Spinal cord (tissue), 10 donors: ENCODE results near the gene TMED1. TPM values are rescaled to one million over a fixed set of nuclear protein-coding genes. Genes with fewer than 3 reads are reported as not detected.

Experiments
- DNase-seq, 6 donors: peaks; one replicate each; pipeline versions ENCODE4 v3.0.0 to v3.0.0-alpha.2; 2013 to 2015; ENCODE audit warnings: low spot score in 6 of 6, low read depth in 4 of 6
- H3K27ac ChIP-seq: one replicate; pipeline ENCODE4 v1.5.1; 2013; ENCODE audit warnings: low read depth, low read length, control low read depth
- H3K27me3 ChIP-seq: one replicate; pipeline ENCODE4 v1.6.1; 2013; ENCODE audit warnings: low read length; ENCODE audit not compliant: control insufficient read depth, insufficient read depth
- H3K36me3 ChIP-seq: one replicate; pipeline ENCODE4 v1.6.1; 2013; ENCODE audit warnings: low read length; ENCODE audit not compliant: control insufficient read depth, insufficient read depth
- H3K4me1 ChIP-seq: one replicate; pipeline ENCODE4 v1.6.1; 2013; ENCODE audit warnings: low read length; ENCODE audit not compliant: control insufficient read depth, insufficient read depth
- H3K4me3 ChIP-seq: one replicate; pipeline ENCODE4 v1.5.1; 2013; ENCODE audit warnings: low read depth, low read length, control low read depth
- H3K9me3 ChIP-seq: one replicate; pipeline ENCODE4 v1.6.1; 2013; ENCODE audit warnings: low read length; ENCODE audit not compliant: control insufficient read depth, insufficient read depth
- WGBS: methylation state at CpG from one replicate; pipeline ENCODE4 v1.1.5; 2013; ENCODE audit warnings: missing lambda C conversion rate; ENCODE audit not compliant: insufficient coverage; 5-methylcytosine and 5-hydroxymethylcytosine counted together
- polyA plus RNA-seq, 2 donors: library from polyadenylated mRNA; unstranded; fragments of 120-200 nt; gene quantifications; one replicate each; pipeline ENCODE4 v1.2.1, GENCODE V29; 2013; ENCODE audit not compliant: insufficient read length in 2 of 2
- total RNA-seq, 2 donors: library from RNA; depleted of rRNA in 1 of 2; stranded (reverse); fragments of 120-200 nt in 1 of 2; fragments of >200 nt in 1 of 2; gene quantifications; one replicate each; pipeline versions ENCODE4 v1.2.3 to v1.2.4, GENCODE V29; 2013 to 2014
- donor health status: healthy.

The TMED1 gene
- total and polyA plus RNA-seq, 4 donors: 19.4 to 52.9 (median 36.3) TPM

DNA sequence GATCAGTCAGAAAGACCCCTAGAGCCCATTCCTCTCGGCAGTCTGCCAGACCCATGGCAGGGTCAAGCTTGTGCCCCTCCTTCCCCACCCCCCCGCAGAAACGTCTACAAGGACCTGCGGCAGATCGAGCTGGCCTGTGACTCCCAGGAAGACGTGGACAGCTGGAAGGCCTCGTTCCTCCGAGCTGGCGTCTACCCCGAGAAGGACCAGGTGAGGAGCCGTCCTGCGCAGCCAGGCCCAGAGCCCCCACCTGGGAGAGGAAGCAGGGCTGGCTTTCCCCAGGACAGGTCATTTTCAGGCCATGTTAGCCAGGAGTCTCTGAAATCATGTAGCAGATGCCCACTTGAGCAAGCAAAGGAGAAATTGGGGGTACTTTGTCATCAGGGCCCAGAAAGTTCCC lies 12.3 kb downstream of the TMED1 start:
- no peaks in the 10 kb centered on the region for H3K27me3 ChIP-seq
- no peak overlapping the region for H3K27ac ChIP-seq
- 98% methylated on average over 12 of the region's 12 CpGs for WGBS
- H3K9me3 ChIP-seq: no peaks in the 10 kb centered on the region
- H3K4me3 ChIP-seq: no peak overlapping the region
- H3K36me3 ChIP-seq: peaks cover 91% of the 10 kb centered on the region
- no peak for DNase-seq
- no peaks in the 10 kb centered on the region for H3K4me1 ChIP-seq

DNA sequence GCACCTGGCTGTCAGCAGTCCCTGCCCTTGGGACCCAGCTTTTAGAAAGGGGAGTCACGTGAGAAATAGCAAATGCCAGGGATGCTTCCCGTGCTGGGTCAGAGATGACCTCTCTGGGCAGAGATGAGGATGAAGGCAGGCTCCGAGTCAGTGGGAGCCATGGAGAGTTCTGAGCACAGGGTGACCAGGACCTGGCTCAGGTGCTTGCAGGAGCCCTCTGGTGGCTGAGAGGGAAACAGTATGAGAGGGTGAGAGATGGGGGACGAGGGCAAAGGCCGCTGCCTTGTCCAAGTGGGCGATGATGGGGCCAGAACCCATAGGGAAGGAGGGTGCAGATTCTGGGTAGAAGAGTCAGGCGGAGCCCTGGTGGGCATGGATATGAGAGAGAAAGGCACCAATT lies 15.8 kb downstream of the TMED1 start:
- no peak for DNase-seq
- H3K27me3 ChIP-seq: no peaks in the 10 kb centered on the region
- WGBS: 93% methylated on average over 7 of the region's 7 CpGs
- no peak overlapping the region for H3K27ac ChIP-seq
- no peak overlapping the region for H3K4me3 ChIP-seq
- H3K36me3 ChIP-seq: peaks cover 98% of the 10 kb centered on the region
- no peaks in the 10 kb centered on the region for H3K9me3 ChIP-seq
- H3K4me1 ChIP-seq: peaks cover 11% of the 10 kb centered on the region

DNA sequence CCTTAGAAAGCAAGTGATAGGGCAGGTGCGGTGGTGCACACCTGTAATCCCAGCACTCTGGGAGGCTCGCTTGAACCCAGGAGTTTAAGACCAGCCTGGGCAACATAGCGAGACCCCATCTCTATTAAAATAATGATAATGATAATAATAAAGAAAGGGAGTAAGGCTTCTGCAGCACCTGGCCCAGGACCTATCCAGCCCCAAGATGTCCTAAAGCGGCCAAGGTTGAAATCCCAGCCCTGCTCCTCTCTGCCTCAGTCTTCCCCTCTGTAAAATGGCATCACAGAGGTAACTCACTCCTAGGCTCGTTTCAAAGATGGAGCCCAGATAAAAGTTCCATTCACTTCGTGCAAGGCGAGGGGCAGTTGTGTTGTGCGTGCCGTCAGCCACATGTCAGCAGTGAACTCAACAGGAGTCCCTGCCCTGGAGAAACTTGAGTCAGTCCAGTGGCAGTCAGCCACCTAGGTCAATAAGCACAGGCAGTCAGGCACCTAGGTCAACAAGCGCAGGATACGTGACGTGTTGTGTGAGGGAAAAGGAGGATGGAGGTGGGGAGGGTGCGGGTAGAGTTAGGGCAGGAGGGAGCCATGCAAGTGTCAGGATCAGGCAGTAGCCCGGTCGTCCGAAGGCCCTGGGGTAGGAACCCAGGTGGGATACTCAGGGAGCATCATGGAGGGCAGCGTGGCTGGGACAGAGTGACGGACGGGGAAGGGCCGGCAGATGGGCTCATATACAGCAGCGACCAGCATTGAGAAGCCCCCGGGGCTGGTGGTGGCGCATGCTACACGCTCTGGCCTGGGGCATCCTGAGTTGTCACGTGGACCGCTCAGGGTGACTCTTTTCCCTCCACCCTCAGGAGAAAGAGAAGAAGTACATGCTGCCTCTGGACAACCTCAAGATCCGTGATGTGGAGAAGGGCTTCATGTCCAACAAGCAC lies 16.6 kb downstream of the TMED1 start:
- DNase-seq: no peak
- WGBS: 95% methylated on average over 24 of the region's 27 CpGs
- Histone ChIP-seq H3K27me3 (no peaks in the 10 kb centered on the region), H3K4me1 (peaks cover 11% of the 10 kb centered on the region), H3K4me3 (no peak overlapping the region), H3K9me3 (no peaks in the 10 kb centered on the region), H3K36me3 (peaks cover 95% of the 10 kb centered on the region), H3K27ac (no peak overlapping the region)

DNA sequence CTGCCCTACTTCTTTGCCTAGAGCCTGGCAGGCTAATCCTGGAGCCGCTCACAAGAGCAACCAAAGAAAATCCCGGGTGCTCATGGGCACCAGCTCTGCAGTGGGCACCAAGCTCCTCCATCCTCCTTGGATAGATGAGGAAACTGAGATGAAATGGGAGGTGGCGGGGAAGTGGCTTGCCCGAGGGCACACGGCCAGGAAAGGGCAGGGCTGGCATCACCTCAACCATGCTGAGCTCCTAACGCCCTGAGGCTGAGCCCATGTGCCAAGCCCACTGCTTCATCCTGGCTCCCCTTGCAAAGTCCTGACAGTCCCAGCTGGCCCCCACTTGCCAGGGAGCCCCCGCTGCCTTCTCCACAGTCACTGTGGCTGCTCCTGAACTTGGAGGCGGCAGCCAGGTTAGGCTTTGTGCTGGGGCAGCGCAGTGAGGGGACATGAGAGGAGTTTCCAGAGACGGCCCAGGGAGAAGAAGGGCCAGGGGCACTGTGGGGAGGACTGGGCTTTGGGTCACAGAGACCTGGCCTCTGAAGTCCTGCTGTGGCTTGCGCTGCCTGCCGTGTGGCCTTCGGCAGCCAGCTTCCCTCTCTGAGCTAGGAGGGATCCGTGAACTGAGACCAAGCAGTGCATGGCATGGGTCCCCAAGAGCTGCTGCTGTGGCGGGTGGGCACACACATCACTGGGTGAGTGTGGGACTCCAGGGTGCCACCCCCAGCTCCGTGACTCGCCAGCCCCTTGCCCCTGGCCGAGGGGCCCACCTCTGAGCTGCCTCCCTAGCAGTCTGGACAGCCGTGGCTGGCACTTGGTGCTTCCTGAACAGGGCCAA lies 17.5 kb downstream of the TMED1 start:
- peaks cover 95% of the 10 kb centered on the region for H3K36me3 ChIP-seq
- H3K27ac ChIP-seq: peak overlapping the region; percentile 81
- H3K27me3 ChIP-seq: no peaks in the 10 kb centered on the region
- H3K9me3 ChIP-seq: no peaks in the 10 kb centered on the region
- H3K4me3 ChIP-seq: no peak overlapping the region
- peaks cover 11% of the 10 kb centered on the region for H3K4me1 ChIP-seq
- WGBS: 93% methylated on average over 17 of the region's 19 CpGs
- DNase-seq: no peak

GRCh38 chr19:10817291-10818038 lies 18.5 kb downstream of the TMED1 start:
- no peaks in the 10 kb centered on the region for H3K27me3 ChIP-seq
- peak overlapping the region; percentile 48 for H3K4me3 ChIP-seq
- H3K4me1 ChIP-seq: peaks cover 11% of the 10 kb centered on the region
- no peaks in the 10 kb centered on the region for H3K9me3 ChIP-seq
- peak in 1 of 6 donors; percentile 67 for DNase-seq
- H3K27ac ChIP-seq: peak overlapping the region; percentile 82
- H3K36me3 ChIP-seq: peaks cover 96% of the 10 kb centered on the region
- 81% methylated on average over 42 of the region's 42 CpGs for WGBS

DNA sequence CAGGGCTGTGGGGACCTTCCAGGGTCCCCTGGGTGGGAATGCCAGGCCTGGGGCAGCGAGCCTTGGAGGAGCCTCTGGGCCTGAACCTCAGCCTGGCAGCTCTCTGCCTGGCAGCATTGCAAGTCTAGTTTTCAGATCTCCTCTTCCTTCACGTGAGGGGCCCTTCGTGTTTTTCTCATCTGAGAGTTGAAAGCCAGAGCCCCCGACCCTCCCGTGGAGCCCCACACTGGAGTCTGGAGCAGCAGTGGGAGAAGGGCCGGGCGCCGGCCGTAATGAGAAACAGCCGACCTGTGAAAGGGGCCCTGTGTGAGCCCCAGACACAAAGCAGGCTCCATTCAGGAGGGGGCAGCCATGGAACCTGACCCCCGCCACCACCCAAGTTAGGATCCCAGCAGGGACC lies 19.3 kb downstream of the TMED1 start:
- peak overlapping the region; percentile 48 for H3K4me3 ChIP-seq
- peaks cover 96% of the 10 kb centered on the region for H3K36me3 ChIP-seq
- no peak for DNase-seq
- peak overlapping the region; percentile 82 for H3K27ac ChIP-seq
- 79% methylated on average over 11 of the region's 11 CpGs for WGBS
- peaks cover 11% of the 10 kb centered on the region for H3K4me1 ChIP-seq
- H3K27me3 ChIP-seq: no peaks in the 10 kb centered on the region
- H3K9me3 ChIP-seq: no peaks in the 10 kb centered on the region

DNA sequence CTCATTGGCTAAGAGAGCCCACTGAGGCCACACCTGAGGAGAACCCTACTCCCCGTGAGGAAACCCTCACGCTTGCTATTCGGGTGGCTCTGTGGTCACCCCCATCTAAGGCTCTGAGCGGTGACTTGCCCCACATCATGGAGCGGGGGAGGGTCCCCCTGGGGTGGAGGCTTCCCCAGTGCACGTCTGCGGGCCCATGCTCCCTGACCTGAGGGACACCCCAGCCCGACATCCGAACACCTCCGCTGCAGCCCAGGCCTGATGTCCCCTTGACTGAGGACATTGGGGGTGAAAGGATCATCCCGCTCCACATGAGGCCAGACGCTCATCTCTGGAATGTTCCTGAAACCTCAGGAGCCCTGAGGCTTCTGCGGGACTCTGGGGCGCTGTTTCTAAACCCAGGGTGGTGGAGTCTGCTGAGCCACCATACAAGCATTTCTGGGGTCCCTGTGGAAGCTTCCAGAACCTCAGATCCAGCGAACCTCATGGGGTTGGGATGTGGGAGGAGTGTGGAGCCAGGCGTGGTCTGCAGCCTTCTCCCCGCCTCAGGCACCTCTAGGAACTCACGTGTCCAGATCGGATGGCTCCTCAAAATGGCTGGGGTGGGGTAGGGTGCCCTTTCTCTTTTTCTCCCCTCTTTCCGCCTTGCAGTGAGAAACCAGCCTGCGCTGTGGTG lies 19.9 kb downstream of the TMED1 start:
- 94% methylated on average over 16 of the region's 21 CpGs for WGBS
- peaks cover 96% of the 10 kb centered on the region for H3K36me3 ChIP-seq
- H3K4me1 ChIP-seq: peaks cover 11% of the 10 kb centered on the region
- no peaks in the 10 kb centered on the region for H3K9me3 ChIP-seq
- H3K27ac ChIP-seq: peak overlapping the region; percentile 82
- DNase-seq: no peak
- H3K27me3 ChIP-seq: no peaks in the 10 kb centered on the region
- peak overlapping the region; percentile 48 for H3K4me3 ChIP-seq

- Histone ChIP-seq H3K4me1 (peaks cover 11% of the 10 kb centered on the region), H3K36me3 (peaks cover 96% of the 10 kb centered on the region), H3K27me3 (no peaks in the 10 kb centered on the region), H3K4me3 (no peak overlapping the region), H3K27ac (no peak overlapping the region), H3K9me3 (no peaks in the 10 kb centered on the region)
- 86% methylated on average over 7 of the region's 9 CpGs for WGBS
- no peak for DNase-seq
These were observed 20.9 kb downstream of the TMED1 start for GRCh38 chr19:10815007-10815536.
